Measurements from ENCODE around the gene MBD6. TPM values are rescaled to one million over a fixed set of nuclear protein-coding genes. Genes with fewer than 3 reads are reported as not detected.

MBD6 gene
- polyA plus RNA-seq, 1 donor from 2014 or later = 6.3 TPM

DNA sequence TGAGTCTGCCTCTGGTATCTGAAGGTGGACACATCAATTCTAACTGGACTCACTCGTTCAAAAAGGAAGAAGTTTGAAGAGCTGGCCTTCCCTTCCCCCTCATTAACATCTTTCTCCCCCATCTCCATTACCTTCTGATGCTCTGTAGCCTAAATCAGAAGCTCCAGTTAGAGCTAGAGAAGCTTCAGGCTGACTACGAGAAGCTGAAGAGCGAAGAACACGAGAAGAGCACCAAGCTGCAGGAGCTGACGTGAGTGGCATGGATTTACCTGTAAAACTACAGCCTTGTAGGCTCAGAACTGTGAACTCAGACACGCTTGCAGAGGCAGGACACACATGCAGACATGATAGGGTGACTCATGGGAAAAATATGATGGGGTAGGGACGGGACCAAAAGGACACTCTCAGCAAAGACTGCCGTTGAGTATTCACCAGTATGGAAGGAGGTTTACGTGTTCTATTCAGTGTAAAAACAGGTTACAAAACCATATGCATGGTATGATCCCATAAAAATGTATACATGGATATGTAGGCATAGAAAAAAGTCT, 54.1 kb downstream of the MBD6 start:
- Mint-ChIP-seq H3K4me1 (no peaks in the 10 kb centered on the region), H3K4me3 (no peak overlapping the region), H3K27me3 (no peaks in the 10 kb centered on the region)

DNA sequence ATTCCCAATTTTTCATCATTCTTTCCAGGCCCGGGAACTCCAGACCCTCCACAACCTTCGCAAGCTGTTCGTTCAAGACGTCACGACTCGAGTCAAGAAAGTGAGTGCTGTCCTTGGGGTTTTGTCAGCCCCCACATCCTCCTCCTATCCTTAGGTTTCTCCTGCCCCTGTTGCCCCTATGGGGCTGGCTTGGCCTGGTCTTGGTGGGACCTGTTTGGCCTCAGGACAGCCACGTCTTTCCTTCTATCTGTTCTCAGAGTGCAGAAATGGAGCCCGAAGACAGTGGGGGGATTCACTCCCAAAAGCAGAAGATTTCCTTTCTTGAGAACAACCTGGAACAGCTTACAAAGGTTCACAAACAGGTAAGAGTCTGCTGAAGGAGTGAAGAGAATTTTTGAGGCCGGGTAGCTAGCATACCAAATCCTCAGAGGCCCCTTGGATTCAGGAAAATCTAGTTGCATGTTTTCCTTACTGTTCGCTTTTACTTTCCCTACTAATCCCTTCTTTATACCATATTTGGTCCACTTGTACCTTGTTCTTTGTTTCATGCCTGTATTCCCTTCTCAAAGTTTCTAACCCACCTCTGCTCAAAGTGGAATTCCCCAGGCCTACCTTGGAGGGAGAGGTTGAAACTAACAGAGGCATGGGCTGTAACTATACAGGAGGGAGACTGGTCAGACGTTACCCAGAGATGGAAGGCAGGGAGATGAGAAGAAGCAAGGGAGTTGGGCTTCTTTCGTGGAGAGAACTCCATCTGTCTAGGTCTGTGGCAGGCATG, 55.5 kb downstream of the MBD6 start:
- no peak overlapping the region for H3K27ac Mint-ChIP-seq
- no peak overlapping the region for H3K4me3 Mint-ChIP-seq
- H3K9me3 Mint-ChIP-seq = no peaks in the 10 kb centered on the region
- H3K36me3 Mint-ChIP-seq = peaks cover 2% of the 10 kb centered on the region
- H3K4me1 Mint-ChIP-seq = peaks cover 0 to 2% (median 2%) of the 10 kb centered on the region in 3 donors
- H3K27me3 Mint-ChIP-seq = peaks cover 5% of the 10 kb centered on the region

More for the DNA sequence above, 54.1 kb downstream of the MBD6 start:
- H3K27ac Mint-ChIP-seq = no peak overlapping the region
- peaks cover 4% of the 10 kb centered on the region for H3K36me3 Mint-ChIP-seq
- H3K9me3 Mint-ChIP-seq = no peaks in the 10 kb centered on the region

- Mint-ChIP-seq H3K27me3 (peaks cover 9% of the 10 kb centered on the region), H3K36me3 (peaks cover 2% of the 10 kb centered on the region), H3K27ac (no peak overlapping the region), H3K4me1 (peaks cover 0 to 5% (median 2%) of the 10 kb centered on the region in 3 donors), H3K9me3 (no peaks in the 10 kb centered on the region), H3K4me3 (no peak overlapping the region)
These were observed 56.4 kb downstream of the MBD6 start for GRCh38 chr12:57579011-57579410.

Other genes with a start within 250 kb of the MBD6 start
- 19.2 TPM for gene R3HDM2, start 91.8 kb upstream of the MBD6 start, polyA plus RNA-seq
- gene INHBC, start 88.0 kb upstream of the MBD6 start, polyA plus RNA-seq = not detected
- gene INHBE, start 67.5 kb upstream of the MBD6 start, polyA plus RNA-seq = not detected
- 0.18 TPM for gene GLI1, start 63.0 kb upstream of the MBD6 start, polyA plus RNA-seq
- 129 TPM for gene ARHGAP9, start 43.0 kb upstream of the MBD6 start, polyA plus RNA-seq
- gene MARS1, start 34.8 kb upstream of the MBD6 start, polyA plus RNA-seq = 76.6 TPM
- gene DDIT3, start 2.3 kb upstream of the MBD6 start, polyA plus RNA-seq = 32.2 TPM
- gene DCTN2, start 24.4 kb downstream of the MBD6 start, polyA plus RNA-seq = 79.0 TPM
- gene KIF5A, start 27.2 kb downstream of the MBD6 start, polyA plus RNA-seq = not detected
- 15.5 TPM for gene PIP4K2C, start 68.4 kb downstream of the MBD6 start, polyA plus RNA-seq
- gene DTX3, start 82.0 kb downstream of the MBD6 start, polyA plus RNA-seq = 0.91 TPM
- not detected for gene ARHGEF25, start 88.6 kb downstream of the MBD6 start, polyA plus RNA-seq
- not detected for gene B4GALNT1, start 110.4 kb downstream of the MBD6 start, polyA plus RNA-seq
- gene OS9, start 171.3 kb downstream of the MBD6 start, polyA plus RNA-seq = 70.4 TPM
- 4.1 TPM for gene AGAP2, start 215.9 kb downstream of the MBD6 start, polyA plus RNA-seq
- gene TSPAN31, start 222.2 kb downstream of the MBD6 start, polyA plus RNA-seq = 52.8 TPM
- gene CDK4, start 229.5 kb downstream of the MBD6 start, polyA plus RNA-seq = 77.4 TPM
- 11.9 TPM for gene MARCHF9, start 232.3 kb downstream of the MBD6 start, polyA plus RNA-seq
- gene CYP27B1, start 244.3 kb downstream of the MBD6 start, polyA plus RNA-seq = 0.09 TPM
- 15.9 TPM for gene METTL1, start 249.3 kb downstream of the MBD6 start, polyA plus RNA-seq
- gene EEF1AKMT3, start 249.8 kb downstream of the MBD6 start, polyA plus RNA-seq = 1.5 TPM

Measured in IgD-negative memory B cell (primary cell).